Epithelial cell of proximal tubule (primary cell): ENCODE data around the gene DGLUCY. TPM values are rescaled to one million over a fixed set of nuclear protein-coding genes. Genes with fewer than 3 reads are reported as not detected.
"Not testable (repeated sequence)": the region's sequence is repeated elsewhere in the genome, so short reads cannot be mapped to it uniquely, and the experiment has no call there.

Source experiments
- DNase-seq: peaks from one replicate; pipeline ENCODE4 v3.0.0-alpha.2; 2011; ENCODE audit warnings: low read depth
- H3K4me3 ChIP-seq: 2 replicates; pipeline ENCODE4 v1.5.1; 2011; ENCODE audit warnings: low read depth, mild to moderate bottlenecking, low read length
- CTCF ChIP-seq: conservative IDR thresholded peaks from 2 replicates; pipeline ENCODE4 v1.5.1; 2012; ENCODE audit warnings: low read depth, mild to moderate bottlenecking, low read length
- total RNA-seq: library from RNA; depleted of rRNA; stranded (reverse); fragments of >200 nt; gene quantifications from 2 replicates; pipeline ENCODE4 v1.2.3, GENCODE V29; 2015

Gene DGLUCY
- total RNA-seq, 1 donor from 2014 or later: 21.6 TPM

DNA sequence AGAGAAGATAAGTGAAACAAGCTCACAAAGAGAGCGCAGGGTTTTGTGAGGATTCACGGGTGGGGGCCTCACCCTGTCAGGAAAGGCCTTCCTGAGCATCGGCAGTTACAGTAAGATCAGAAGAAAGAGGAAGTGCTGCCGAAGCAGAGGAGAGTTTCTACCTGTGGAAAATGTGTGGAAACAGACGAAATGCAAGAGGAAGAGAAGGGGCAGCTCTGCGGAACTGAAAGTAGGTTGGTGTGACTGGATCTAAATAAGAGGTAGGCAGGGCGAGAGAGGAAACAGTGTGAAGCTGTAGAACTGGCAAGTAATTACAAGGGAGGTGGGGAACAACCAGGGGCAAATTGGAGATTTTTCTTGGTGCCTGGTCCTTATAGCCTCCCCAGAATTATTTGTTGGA is 128.0 kb downstream of the DGLUCY start:
- TF ChIP-seq CTCF: no peak
- DNase-seq: no peak
- no peak overlapping the region for H3K4me3 ChIP-seq

GRCh38 chr14:91242635-91243034 is 128.8 kb downstream of the DGLUCY start:
- TF ChIP-seq CTCF: no peak
- H3K4me3 ChIP-seq: no peak overlapping the region
- DNase-seq: no peak

- TF ChIP-seq CTCF: no peak
- DNase-seq: no peak
- no peak overlapping the region for H3K4me3 ChIP-seq
Observed at GRCh38 chr14:91243074-91243471, 129.2 kb downstream of the DGLUCY start.

- no peak within 1 kb of the TSS for H3K4me3 ChIP-seq
- no peak for TF ChIP-seq CTCF
- no peak for DNase-seq
Observed at GRCh38 chr14:91244501-91244901, 130.6 kb downstream of the DGLUCY start, which contains the start of gene GPR68. Gene GPR68 (minus strand): TSS chr14:91244704. CDS start chr14:91235050, 9,654 bp downstream.

DNA sequence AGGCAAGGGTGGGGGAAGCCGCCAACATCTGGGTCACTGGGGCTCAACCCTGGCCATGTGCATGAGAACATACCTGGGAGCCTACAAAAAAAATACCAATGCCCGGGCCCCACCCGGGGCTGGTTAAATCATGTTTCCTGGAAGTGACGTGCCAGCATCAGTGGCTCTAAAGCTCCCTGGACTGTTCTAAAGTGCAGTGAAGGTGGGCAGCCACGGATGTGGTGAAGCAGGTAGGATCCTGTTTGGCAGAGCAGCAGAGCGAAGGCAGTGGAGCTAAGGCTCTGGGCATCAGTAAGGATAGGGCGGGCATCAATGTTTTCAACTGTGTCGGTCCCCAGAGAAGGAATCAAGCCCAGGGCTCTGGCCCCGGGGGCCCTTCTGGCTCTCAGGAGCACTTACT is 131.2 kb downstream of the DGLUCY start:
- TF ChIP-seq CTCF: no peak
- DNase-seq: no peak
- H3K4me3 ChIP-seq: no peak overlapping the region

- not testable (repeated sequence) for DNase-seq, H3K4me3 ChIP-seq
Observed at GRCh38 chr14:91245616-91246015, 131.7 kb downstream of the DGLUCY start.

DNA sequence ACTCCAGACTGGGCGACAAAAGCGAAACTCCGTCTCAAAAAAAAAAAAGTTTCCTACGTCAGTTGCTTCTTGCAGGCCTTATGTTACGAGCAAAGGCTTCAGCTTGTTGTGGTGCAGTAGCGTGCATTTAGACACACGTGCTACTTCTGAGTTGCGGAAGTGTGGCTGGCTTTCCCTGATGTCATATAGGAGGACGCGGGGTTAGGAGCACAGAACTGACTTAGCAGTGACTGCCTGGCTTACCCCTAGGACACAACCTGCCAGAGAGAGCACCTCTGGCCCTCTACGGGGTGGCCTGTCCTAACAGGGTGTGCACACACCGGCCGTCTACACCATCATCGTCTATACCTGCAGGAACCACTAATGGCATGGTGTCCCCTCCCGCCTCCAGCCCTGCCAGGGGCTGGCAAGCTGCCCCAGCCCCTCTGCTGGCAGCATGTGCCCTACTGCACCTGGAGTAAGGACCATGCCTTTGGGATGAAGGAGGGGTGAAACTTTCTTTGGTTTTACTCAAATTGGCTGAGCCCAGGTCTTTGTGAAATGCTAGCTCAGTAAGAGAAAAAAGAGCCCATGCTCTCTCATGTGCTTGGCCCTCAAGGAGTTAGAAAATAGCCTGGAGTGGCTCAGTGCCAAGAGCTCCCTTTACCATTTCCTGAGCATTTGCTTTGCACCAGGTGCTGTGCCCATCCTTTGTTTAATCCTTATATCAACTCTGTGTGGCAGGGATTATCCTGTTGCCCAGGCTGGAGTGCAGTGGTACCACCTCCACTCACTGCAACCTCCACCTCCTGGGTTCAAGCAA is 132.4 kb downstream of the DGLUCY start:
- TF ChIP-seq CTCF: no peak
- DNase-seq: no peak
- no peak overlapping the region for H3K4me3 ChIP-seq
